HG03521 (cell line): ENCODE measurements around the gene PPP2R1A.
"Not testable (repeated sequence)": the region's sequence is repeated elsewhere in the genome, so short reads cannot be mapped to it uniquely, and the experiment has no call there.

Experiments used
- ATAC-seq: cut with Tn5 transposase; IDR thresholded peaks from one replicate; pipeline ENCODE4 v1.9.1; 2021; ENCODE audit warnings: mild to moderate bottlenecking, moderate library complexity; ENCODE audit not compliant: unreplicated experiment

The PPP2R1A gene

DNA sequence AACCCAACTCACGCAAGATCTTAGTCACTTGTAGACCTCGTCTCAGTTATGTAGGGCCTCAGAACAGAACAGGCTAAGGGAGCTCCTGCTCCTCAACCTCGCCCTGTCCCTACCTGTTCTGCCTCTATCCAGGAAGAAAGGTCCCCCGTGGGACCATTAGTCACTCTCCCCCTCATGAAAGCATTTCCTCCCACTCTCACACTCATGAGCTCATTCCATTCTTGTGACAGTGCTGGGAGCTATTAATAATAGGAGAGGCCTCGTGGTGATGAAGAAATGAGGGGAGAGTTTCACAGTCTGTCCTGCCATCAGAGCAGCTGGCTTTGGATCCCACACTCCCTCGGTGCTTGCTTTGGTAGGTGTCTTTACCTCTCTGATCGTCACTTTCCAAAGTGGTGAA lies 10.2 kb downstream of the PPP2R1A start:
- ATAC-seq, result no peak

GRCh38 chr19:52200755-52201391 lies 11.0 kb downstream of the PPP2R1A start:
- ATAC-seq, result not testable (repeated sequence)

DNA sequence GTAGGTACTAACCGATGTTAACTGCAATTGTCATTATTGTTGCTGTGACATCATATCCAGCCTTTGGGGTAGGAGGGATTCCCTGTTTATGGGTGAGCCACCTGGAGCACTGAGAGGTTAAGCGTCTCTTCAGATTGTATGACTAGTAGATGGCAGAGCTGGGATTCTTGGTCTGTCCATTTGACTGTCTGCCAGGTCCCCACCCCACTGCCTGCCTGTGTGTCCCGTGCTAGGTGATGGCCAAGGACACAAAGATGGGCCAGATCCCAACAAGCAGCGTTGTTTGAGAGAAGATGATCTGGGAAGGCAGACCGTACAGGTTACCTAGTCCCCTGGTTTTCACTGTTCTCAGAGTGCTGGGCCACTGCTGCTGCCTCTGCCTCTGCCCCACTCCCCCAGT lies 16.6 kb downstream of the PPP2R1A start:
- no peak for ATAC-seq

- ATAC-seq, result no peak
These were observed 21.4 kb downstream of the PPP2R1A start for GRCh38 chr19:52211203-52211602.

GRCh38 chr19:52211926-52212571 lies 22.2 kb downstream of the PPP2R1A start:
- no peak for ATAC-seq

DNA sequence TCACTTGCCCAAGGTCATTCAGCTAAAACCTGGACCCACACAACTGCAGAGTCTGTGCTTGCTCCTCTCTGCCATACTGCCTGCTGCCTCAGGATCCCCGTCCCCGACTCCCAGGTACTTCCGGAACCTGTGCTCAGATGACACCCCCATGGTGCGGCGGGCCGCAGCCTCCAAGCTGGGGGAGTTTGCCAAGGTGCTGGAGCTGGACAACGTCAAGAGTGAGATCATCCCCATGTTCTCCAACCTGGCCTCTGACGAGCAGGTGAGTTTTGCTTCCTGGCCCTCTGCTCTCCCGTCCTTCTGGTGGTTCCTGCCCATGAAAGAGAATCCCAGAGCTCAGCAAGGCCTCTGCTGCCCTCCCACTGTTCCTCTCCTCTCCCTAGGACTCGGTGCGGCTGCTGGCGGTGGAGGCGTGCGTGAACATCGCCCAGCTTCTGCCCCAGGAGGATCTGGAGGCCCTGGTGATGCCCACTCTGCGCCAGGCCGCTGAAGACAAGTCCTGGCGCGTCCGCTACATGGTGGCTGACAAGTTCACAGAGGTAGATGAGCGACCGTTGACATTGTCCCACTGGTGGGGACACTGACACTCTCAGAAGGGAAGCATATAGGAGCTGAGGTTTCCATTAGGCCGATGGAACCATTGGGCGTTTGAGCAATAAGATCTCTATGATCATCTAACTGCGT lies 22.9 kb downstream of the PPP2R1A start:
- no peak for ATAC-seq

DNA sequence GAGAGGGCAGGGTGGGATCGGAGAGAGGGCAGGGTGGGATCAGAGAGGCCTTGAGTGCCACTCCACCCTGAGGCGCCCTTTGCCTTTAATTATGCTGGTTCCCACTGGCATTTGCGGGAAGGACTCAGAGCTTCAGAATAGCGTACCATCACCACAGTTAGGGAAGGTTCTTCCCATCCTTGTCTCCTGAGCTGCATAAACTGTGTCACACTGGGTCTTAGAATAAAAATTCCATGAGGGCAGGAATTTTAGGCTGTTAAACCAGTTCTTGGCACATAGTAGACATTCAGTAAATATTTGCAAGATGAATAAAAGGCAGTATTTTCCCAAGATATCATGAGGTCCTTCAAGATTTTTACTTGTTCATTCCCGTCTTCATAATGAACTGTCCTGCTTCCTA lies 24.4 kb downstream of the PPP2R1A start:
- ATAC-seq, result no peak

GRCh38 chr19:52216401-52216800 lies 26.5 kb downstream of the PPP2R1A start:
- ATAC-seq, result no peak

- no peak for ATAC-seq
These were observed 27.7 kb downstream of the PPP2R1A start for GRCh38 chr19:52217576-52217975.

DNA sequence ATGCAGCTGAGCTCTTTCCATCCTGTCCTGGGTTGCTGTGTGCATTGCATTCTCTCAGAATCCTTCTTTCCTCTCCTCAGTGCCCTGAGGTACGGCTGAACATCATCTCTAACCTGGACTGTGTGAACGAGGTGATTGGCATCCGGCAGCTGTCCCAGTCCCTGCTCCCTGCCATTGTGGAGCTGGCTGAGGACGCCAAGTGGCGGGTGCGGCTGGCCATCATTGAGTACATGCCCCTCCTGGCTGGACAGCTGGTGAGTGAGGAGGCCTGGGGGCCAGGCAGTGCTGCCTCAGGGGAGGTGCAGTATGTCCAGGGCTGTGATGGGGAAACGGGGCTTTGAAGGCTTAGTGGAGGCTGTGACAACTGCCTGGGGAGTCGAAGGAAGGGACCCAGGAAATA lies 29.8 kb downstream of the PPP2R1A start:
- no peak for ATAC-seq

DNA sequence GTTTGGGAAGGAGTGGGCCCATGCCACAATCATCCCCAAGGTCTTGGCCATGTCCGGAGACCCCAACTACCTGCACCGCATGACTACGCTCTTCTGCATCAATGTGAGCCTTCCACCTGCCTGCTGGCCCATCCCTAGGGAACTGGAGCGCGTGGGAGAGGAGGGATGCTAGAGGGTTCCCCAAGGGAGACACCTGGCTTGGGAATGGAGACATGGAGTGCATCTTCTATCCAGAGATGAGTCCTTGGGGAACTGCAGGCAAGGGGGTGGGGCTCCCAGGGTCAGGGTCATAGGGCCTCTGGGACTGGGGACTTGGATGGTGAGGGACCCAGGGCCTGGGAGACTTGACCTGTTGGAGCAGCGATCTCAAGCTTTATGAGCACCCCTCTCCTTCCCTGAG lies 31.2 kb downstream of the PPP2R1A start:
- no peak for ATAC-seq

- ATAC-seq, result no peak
These were observed 32.1 kb downstream of the PPP2R1A start for GRCh38 chr19:52221831-52222375.

GRCh38 chr19:52224211-52224610 lies 34.4 kb downstream of the PPP2R1A start:
- ATAC-seq, result no peak

DNA sequence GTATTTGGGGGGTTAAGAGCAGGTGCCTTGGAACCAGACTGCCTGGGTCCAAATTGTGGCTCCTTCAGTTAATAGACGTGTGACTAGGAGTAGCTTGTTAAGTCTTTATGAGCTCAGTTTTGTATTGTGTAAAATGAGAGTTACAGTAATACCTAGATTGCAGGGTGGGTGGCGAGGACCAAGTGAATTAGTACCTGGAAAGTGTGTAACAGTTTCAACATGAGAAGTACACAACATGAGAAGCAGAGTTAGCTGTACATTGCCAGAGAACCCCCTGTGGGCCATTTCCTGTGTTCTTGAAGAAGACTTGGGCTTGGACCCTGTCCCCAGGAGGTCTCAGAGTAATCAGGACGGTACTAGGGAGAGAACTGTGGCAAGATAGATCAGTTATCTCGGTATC lies 36.8 kb downstream of the PPP2R1A start:
- no peak for ATAC-seq

- no peak for ATAC-seq
These were observed 37.5 kb downstream of the PPP2R1A start for GRCh38 chr19:52227196-52227940.

DNA sequence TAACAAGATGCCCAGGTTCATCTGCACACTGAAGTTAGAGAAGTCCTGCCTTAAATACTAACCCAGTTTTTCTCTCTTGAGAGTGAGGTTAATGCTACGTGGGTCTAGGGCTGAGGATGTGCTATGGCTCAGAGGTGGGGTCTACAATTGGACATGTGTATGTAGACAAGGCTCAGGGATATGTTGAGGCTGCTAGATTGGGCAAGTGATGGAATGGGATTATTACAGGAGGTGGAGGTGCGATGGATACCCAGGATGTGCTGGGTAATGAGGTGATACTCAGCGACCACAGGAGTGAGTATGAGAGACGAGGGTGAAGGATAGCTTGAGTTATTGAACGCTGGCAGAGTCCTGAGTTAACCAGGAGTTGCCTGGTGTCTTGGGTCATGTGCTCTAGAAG lies 38.1 kb downstream of the PPP2R1A start:
- ATAC-seq, result no peak

- no peak for ATAC-seq
These were observed 39.7 kb downstream of the PPP2R1A start for GRCh38 chr19:52229524-52229923.

GRCh38 chr19:52230685-52231084 lies 40.8 kb downstream of the PPP2R1A start:
- ATAC-seq, result no peak

DNA sequence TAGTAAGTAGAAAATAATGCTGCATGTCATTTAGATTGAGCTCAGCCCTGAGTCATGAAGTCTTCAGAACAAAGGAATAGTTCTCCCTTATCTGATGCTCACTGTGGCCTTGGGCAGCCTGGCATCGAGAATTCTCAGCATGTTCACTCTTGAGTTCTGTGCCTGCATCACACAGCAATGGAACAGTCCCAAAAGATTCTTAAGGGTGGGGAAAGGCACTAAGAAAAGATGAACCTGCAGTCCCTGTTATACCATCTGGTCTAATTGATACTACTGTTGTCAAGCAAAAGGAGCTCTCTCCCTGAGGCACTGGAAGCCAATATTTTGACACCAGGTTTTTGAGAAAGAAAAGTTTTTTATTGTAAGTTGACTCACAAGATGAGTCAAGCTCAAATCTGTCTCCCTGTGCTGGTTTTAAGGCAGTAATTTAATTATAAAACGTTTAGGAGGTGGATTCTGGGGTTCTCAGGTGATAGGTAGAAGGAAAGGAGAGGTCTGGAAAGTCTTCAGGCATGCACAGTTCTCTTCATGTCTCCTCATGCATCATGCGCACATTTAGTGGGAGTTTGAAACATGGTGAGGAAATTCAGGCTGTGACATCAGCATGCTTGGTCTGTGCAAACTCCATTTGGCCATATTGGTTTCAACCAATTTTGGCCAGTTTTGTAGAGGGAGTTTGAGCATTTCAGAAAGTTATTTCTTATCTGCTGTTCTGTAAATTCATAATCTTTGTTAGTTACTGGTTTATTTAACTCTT lies 41.5 kb downstream of the PPP2R1A start:
- ATAC-seq, result no peak

DNA sequence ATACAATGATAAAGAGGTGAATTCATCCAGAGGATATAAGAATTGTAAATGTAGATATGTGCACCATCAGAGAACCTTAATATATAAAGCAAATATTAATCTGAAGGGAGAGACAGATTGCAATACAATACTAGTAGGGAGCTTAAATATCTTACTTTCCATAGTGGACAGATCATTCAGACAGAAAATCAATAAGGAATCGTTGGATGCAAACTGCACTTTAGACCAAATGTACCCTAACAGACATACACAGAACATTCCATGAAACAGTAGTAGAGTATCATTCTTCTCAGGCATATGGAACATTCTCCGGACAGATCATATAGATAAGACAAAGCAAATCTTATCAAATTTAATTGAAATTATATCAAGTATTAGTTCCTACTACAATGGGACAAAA lies 44.6 kb downstream of the PPP2R1A start:
- no peak for ATAC-seq

- no peak for ATAC-seq
These were observed 47.3 kb downstream of the PPP2R1A start for GRCh38 chr19:52237197-52237596.
